NCI-H510A (cell line): ENCODE measurements around the gene ATP6V1F.
A peak's percentile ranks its signal among the peaks of the same experiment; 100 is the strongest.

Source experiments
- DNase-seq: peaks from one replicate; lab custom pipeline; 2025; lab: John Stamatoyannopoulos, UW

ATP6V1F gene

DNA sequence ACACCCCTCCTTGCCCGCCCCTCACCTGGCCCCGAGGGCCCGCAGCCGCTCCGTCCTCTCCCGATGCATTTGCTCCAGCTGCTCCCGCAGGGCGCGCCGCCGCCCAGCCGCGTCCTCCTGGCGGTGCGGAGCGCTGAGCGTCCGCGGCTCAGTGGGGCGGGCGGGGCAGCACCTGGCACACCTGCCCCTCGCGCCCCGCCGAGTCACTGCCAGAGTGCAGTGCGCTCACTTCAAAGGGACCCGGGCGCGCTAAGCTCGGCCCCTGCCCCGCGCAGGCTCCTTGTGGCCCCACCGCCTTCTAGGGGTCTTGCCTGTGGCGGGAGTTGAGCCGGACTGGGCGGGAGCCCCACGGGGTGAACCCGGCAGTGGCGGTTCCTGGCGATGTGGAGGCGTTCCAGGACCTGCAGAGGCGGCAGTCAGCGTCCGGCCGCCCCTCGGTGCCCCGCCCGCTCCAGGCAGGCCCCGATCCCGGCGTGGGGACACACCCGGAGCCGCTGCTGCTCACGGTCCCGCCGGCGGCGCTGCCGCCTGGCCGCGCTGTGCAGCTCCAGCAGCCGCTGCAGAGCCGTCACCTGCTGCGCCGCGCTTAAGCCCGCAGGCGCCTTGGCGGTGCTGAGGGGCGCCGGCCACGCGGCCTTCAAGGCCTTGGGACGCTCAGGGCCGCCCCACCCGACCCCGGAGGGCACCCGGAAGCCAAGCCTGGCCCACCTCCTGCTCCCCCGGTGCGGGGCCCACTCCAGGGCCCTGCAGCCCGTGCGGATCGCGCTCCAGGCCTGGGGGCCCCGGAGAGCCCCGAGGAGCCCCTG is 6.7 kb downstream of the ATP6V1F start:
- peak; percentile 25 for DNase-seq

- DNase-seq = no peak
These were observed 7.3 kb downstream of the ATP6V1F start for GRCh38 chr7:128869944-128870285.

DNA sequence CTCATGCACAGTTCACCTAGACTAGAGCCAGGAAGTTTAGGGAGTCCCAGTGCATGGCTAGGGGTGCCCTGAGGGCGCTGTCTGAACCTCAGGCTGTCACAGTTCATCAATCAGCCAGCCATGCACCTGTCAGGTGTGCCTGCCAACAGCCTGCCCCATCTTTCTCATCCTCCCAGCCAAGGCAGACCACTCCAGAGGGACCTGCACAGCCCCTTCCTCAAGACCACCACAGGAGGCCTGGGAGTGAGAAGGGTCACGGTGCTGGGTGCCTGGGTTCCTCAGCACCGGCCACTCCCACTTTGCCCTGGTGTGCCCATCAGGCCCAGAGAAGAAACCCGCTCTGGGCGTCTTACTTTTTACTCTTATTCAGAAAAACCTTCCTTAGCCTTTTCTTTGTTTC is 8.4 kb downstream of the ATP6V1F start:
- no peak for DNase-seq

GRCh38 chr7:128872394-128872824 is 9.8 kb downstream of the ATP6V1F start:
- DNase-seq = no peak

DNA sequence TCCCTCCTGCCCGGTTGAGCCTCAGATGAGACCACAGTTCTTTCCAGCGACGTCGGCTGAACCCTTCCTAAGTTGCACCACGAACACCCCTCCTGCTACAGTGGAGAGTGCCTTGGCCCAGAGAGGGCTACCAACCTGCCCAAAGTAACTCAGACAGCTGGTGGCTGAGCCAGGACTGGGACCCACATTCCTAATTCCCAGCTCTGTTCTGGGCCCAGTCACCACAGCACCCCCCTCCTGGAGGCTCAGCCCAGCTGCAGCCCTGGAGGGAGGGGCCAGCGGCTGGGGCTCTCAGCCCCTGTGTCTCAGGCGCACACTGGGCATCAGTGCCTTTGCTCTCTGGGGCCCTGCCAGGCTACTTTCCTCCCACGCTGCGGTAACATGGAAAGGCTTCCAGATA is 10.6 kb downstream of the ATP6V1F start:
- DNase-seq = no peak

DNA sequence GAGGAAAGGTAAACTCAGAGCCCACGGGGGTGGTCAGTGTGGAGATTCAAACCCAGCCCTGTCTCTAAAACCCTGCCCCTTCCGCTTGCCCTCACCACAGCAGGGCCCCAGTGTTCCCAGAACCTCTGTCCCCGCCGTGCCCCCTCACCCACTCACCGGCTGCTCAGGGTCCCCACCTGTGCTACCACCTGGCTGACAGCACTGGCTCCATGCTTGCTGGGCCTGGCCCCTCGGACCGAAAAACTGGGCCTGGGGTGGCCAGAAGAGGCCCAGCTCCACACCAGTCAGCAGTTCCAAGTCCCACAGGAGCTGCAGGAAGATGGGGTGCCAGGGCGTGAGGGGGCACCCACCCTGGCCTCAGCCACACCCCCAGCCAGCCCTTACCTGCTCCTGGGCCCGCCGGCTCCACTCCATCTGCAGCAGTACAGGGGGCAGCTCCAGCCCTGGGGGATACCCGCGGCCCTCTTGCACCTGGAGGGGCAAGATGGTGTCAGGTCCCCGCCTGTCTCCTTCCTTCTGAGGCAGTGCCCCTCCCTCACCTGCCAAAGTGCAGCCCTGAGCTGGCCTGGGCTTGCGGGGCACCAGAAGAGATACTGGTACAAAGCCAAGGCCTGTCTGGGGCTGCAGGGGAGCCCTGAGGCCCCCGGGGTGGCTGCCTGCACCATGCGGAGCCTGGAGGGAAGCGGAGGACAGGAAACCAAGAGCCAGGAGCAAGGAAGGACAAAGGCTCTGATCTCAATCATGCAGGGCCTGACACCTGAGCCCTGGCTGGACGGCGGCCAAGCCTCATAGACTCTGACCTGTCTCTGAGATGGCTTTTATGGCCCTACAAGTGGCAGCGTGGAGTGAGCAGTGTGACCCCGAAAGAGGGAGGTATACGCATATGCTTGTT is 11.7 kb downstream of the ATP6V1F start:
- peak; percentile 43 for DNase-seq

- no peak for DNase-seq
These were observed 12.9 kb downstream of the ATP6V1F start for GRCh38 chr7:128875523-128875948.

GRCh38 chr7:128876127-128876526 is 13.5 kb downstream of the ATP6V1F start:
- no peak for DNase-seq

- DNase-seq = no peak
These were observed 13.9 kb downstream of the ATP6V1F start for GRCh38 chr7:128876586-128876977.

GRCh38 chr7:128876978-128877755 is 14.5 kb downstream of the ATP6V1F start:
- no peak for DNase-seq

GRCh38 chr7:128877756-128878120 is 15.1 kb downstream of the ATP6V1F start:
- DNase-seq = no peak

GRCh38 chr7:128878226-128879105 is 15.8 kb downstream of the ATP6V1F start:
- no peak for DNase-seq

- no peak for DNase-seq
These were observed 16.8 kb downstream of the ATP6V1F start for GRCh38 chr7:128879461-128879938.

GRCh38 chr7:128879939-128880746 is 17.5 kb downstream of the ATP6V1F start:
- DNase-seq = peak; percentile 48

DNA sequence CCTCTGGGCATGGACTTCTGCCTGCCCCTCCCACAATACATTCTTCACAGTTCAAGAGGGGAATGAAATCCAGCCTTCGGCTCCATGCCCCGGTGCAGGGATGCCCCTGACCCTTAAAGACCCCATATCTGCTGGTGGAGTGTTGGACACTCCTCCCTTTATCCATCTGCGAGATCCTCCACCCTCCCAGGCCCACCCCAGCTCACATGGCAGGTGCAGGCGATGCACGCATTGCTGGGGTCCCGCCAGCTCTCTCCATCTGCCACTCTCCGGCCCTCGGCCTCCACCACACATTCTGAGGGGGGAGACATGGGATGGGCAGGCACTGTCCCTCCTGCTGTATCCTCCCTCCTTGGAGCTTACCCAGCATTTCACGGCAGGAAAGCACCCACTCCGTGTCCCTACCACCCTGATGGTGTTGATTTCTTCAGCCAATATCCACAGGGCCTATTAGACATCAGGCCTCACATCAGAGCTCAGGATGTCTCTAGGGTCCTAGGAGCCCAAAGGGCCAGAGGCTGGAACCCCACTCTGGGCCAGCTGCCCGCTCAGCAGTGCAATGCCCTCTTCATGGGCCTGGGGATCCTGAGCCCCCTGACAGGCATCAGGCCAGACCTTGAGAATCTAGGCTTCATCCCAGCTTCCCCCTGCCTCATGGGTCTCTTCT is 18.3 kb downstream of the ATP6V1F start:
- DNase-seq = no peak

DNA sequence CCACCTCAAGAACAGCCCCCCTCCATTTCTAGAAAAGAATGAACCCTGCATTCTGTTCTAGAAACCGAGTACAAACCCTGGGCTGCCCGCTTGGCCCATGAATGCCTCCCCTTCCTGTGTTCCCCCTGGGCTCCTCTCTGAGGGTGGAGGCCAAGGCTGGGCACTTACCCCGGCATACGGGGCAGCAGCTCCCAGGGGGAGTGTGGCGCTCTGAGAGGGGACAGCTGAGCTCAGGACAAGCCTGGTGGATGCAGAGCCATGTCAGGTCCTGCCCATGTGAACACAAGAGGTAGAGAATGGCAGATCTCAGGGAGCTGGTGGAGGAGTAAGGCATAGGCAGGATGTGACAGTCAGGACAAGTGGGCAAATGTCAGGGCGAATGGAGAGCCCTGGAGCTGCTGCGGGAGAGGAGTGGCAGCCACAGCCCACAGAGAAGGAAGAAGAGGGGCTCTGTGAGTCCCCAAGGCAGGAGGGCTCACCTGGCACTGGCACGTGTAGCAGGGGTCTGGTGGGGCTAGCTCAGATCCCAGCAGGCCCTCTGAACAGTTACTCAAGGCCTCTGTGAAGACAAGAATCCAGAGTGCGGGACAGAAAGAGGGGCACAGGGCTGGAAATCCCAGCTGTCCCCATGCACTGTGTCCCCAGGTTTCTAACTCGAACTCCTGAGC is 18.9 kb downstream of the ATP6V1F start:
- no peak for DNase-seq

- DNase-seq = no peak
These were observed 19.5 kb downstream of the ATP6V1F start for GRCh38 chr7:128882134-128882533.

- DNase-seq = peak; percentile 11
These were observed 21.2 kb downstream of the ATP6V1F start for GRCh38 chr7:128883622-128884448.
